ENCODE measurements around the gene AKR1A1.

GRCh38 chr1:45530632-45531135, 19.9 kb upstream of the AKR1A1 start:
- TF ChIP-seq POLR2AphosphoS5 (IDR thresholded peaks at IDR 0.05; ENCODE audit: low read depth) (no peak), SPI1 (IDR thresholded peaks at IDR 0.05; ENCODE audit: borderline replicate concordance, low read depth) (no peak)
- TF ChIP-seq, protein P1, sequence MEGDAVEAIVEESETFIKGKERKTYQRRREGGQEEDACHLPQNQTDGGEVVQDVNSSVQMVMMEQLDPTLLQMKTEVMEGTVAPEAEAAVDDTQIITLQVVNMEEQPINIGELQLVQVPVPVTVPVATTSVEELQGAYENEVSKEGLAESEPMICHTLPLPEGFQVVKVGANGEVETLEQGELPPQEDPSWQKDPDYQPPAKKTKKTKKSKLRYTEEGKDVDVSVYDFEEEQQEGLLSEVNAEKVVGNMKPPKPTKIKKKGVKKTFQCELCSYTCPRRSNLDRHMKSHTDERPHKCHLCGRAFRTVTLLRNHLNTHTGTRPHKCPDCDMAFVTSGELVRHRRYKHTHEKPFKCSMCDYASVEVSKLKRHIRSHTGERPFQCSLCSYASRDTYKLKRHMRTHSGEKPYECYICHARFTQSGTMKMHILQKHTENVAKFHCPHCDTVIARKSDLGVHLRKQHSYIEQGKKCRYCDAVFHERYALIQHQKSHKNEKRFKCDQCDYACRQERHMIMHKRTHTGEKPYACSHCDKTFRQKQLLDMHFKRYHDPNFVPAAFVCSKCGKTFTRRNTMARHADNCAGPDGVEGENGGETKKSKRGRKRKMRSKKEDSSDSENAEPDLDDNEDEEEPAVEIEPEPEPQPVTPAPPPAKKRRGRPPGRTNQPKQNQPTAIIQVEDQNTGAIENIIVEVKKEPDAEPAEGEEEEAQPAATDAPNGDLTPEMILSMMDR (IDR thresholded peaks at IDR 0.05; ENCODE audit: insufficient read depth, low read length) = no peak
- TF ChIP-seq, protein P2, sequence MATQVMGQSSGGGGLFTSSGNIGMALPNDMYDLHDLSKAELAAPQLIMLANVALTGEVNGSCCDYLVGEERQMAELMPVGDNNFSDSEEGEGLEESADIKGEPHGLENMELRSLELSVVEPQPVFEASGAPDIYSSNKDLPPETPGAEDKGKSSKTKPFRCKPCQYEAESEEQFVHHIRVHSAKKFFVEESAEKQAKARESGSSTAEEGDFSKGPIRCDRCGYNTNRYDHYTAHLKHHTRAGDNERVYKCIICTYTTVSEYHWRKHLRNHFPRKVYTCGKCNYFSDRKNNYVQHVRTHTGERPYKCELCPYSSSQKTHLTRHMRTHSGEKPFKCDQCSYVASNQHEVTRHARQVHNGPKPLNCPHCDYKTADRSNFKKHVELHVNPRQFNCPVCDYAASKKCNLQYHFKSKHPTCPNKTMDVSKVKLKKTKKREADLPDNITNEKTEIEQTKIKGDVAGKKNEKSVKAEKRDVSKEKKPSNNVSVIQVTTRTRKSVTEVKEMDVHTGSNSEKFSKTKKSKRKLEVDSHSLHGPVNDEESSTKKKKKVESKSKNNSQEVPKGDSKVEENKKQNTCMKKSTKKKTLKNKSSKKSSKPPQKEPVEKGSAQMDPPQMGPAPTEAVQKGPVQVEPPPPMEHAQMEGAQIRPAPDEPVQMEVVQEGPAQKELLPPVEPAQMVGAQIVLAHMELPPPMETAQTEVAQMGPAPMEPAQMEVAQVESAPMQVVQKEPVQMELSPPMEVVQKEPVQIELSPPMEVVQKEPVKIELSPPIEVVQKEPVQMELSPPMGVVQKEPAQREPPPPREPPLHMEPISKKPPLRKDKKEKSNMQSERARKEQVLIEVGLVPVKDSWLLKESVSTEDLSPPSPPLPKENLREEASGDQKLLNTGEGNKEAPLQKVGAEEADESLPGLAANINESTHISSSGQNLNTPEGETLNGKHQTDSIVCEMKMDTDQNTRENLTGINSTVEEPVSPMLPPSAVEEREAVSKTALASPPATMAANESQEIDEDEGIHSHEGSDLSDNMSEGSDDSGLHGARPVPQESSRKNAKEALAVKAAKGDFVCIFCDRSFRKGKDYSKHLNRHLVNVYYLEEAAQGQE (IDR thresholded peaks at IDR 0.05; ENCODE audit: insufficient replicate concordance, low read depth) = no peak
